Airway epithelial cell (primary cell): ENCODE measurements around the gene LGALS12. TPM values are rescaled to one million over a fixed set of nuclear protein-coding genes. Genes with fewer than 3 reads are reported as not detected.

Experiments used
- total RNA-seq: library from RNA; depleted of rRNA; stranded (reverse); fragments of >200 nt; gene quantifications from 2 replicates; pipeline ENCODE4 v1.2.3, GENCODE V29; 2015

LGALS12 gene
- total RNA-seq: not detected in 2 replicates

DNA sequence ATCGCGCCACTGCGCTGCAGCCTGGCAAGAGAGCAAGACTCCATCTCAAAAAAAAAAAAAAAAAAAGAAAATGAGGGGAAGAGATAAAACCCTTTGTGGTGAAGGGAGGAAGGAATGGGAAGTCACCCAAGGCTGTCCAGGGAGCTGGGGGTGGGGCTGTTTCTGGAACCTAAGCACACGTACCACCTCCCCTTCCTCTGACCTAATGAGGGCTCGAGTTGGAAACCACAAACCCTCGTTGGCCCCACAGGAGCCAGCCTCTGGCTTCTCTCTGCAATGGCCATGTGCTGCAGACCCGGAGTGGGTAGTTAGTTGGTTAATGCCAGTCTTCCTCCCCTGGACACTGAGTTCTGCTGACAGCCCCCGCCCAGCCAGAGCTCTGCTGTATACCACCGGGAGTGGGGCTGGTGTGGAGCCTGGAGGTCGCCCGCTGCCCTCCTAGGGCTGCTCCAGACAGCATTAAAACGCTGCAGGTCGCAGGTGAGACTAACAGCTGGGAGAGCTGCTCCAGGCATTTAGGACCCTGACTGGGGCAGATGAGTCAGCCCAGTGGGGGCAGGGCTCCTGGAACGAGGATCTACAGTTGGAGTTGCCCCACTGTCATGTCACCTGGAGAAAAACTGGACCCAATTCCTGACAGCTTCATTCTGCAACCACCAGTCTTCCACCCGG is at the start of gene LGALS12:
LGALS12 (plus strand) TSS at position 228 of the 672 bp plus-strand sequence; CDS start at position 603, 375 bp downstream.

DNA sequence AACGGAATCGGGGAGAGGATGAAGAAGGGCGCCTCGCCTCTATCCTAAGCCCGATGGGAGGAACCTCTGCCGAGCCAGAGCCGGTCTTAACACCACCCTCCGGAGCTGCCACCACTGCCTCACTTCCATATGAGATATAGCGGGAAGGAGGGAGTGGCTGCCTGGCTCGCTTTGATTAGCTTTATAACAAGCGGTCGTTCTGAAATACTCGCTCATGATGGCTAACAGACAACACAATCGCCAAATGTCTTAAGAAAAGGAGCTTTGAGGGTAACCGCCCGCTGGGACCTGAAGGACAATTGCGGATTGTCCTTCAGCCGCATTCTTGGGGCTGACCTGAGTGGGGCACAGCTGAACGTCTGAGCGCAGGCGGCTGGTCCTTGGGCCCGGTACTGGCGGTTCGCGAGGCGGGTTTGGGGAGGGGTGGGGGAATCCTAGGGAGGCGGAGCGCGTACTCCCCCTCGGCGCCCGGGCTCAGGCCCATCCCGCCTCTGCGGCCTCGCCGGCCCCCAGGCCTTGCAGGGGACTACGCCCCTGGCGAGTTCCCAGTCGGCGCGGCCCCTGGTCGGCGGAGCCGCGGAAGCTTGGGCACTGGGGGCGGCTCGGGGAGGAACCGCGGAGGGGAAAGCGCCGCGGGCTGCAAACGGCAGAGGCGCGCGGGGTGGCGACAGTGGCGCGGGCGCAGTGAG is 15.2 kb upstream of the LGALS12 start, which contains the start of gene PLAAT5:
PLAAT5 (minus strand) TSS at position 617 of the 689 bp plus-strand sequence; CDS start at position 484, 133 bp downstream.

GRCh38 chr11:63536669-63537292 is 30.9 kb downstream of the LGALS12 start, which contains the start of gene PLAAT4:
TSS of gene PLAAT4 (plus strand) at chr11:63536808. CDS start at chr11:63536869, 61 bp downstream.

GRCh38 chr11:63563201-63564055 is 57.5 kb downstream of the LGALS12 start, which contains the start of gene PLAAT2:
TSS of gene PLAAT2 (minus strand) at chr11:63563379. CDS start at chr11:63563324, 55 bp downstream.

Other genes starting within 250 kb of the LGALS12 start
- gene SLC22A9, start 136.3 kb upstream of the LGALS12 start, total RNA-seq: not detected in 2 replicates
- not detected in 2 replicates for gene PLAAT5, start 14.9 kb upstream of the LGALS12 start, total RNA-seq
- gene PLAAT4, start 30.7 kb downstream of the LGALS12 start, total RNA-seq: 1.1 and 2.9 TPM in 2 replicates
- gene PLAAT2, start 57.3 kb downstream of the LGALS12 start, total RNA-seq: 0.42 TPM in 1 of 2 replicates, not detected in the other
- 0.56 TPM in 1 of 2 replicates, not detected in the other for gene PLAAT3, start 108.3 kb downstream of the LGALS12 start, total RNA-seq
- 24.3 and 42.7 TPM in 2 replicates for gene ATL3, start 165.3 kb downstream of the LGALS12 start, total RNA-seq
- 61.7 and 71.7 TPM in 2 replicates for gene RTN3, start 175.4 kb downstream of the LGALS12 start, total RNA-seq